GM10266 (cell line): Measurements from ENCODE around the gene PTBP1.

Source experiments
- DNase-seq: peaks from one replicate; pipeline ENCODE4 v3.0.0; 2012; ENCODE audit errors: extremely low spot score
- TF ChIP-seq, protein P1 (sequence below): IDR thresholded peaks from 2 replicates; pipeline ENCODE4 v1.5.1; 2012; ENCODE audit warnings: mild to moderate bottlenecking, low read depth; ENCODE audit not compliant: control insufficient read depth, insufficient read depth; ENCODE audit errors: missing control alignments

PTBP1 gene

DNA sequence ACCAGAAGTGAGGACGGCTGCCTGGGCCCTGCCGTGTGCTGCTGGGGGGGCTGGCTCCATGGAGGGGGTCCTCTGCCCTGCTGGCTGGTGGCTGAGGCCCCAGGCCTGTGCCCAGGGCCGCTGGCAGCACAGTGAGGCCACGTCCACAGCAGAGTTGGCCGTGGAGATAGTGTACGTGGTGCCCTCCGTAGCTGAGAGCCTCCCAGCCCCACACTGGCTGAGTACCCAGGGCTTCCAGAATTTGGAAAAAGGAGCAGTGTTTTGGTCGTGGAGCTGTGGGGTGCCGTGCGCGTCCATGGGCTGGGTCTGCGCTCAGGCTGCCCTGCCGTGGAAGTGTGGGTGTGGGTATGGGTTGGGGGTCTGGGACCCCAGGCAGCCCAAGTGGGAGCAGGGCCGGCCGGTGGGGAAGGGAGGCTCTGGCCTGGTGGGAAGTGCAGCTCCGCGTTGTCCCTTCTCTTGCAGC lies 5.9 kb downstream of the PTBP1 start:
- TF ChIP-seq, protein P1, sequence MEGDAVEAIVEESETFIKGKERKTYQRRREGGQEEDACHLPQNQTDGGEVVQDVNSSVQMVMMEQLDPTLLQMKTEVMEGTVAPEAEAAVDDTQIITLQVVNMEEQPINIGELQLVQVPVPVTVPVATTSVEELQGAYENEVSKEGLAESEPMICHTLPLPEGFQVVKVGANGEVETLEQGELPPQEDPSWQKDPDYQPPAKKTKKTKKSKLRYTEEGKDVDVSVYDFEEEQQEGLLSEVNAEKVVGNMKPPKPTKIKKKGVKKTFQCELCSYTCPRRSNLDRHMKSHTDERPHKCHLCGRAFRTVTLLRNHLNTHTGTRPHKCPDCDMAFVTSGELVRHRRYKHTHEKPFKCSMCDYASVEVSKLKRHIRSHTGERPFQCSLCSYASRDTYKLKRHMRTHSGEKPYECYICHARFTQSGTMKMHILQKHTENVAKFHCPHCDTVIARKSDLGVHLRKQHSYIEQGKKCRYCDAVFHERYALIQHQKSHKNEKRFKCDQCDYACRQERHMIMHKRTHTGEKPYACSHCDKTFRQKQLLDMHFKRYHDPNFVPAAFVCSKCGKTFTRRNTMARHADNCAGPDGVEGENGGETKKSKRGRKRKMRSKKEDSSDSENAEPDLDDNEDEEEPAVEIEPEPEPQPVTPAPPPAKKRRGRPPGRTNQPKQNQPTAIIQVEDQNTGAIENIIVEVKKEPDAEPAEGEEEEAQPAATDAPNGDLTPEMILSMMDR: no peak
- DNase-seq: no peak

DNA sequence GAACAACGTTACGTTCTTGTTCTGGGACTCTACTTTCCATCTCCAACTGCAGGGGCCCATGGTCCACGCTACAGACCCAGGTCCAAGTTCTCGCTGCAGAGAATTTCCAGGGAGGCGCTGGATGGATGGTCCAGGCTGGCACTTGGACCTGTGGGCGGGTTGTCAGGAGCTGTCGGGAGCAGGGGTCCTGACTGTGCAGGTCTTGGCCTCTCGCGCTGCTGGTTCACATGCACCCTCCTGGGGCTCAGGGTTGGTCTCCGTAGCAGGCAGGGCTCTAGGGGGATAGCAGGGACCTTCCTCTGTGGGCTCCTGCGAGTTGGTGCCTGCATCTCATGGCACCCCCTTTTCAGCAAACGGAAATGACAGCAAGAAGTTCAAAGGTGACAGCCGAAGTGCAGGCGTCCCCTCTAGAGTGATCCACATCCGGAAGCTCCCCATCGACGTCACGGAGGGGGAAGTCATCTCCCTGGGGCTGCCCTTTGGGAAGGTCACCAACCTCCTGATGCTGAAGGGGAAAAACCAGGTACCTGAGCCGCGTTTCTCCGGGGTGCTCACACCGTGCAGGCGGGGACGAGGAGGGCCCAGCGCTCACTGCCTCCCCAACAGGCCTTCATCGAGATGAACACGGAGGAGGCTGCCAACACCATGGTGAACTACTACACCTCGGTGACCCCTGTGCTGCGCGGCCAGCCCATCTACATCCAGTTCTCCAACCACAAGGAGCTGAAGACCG lies 6.6 kb downstream of the PTBP1 start:
- peak; percentile 50 for DNase-seq
- TF ChIP-seq, protein P1: no peak

DNA sequence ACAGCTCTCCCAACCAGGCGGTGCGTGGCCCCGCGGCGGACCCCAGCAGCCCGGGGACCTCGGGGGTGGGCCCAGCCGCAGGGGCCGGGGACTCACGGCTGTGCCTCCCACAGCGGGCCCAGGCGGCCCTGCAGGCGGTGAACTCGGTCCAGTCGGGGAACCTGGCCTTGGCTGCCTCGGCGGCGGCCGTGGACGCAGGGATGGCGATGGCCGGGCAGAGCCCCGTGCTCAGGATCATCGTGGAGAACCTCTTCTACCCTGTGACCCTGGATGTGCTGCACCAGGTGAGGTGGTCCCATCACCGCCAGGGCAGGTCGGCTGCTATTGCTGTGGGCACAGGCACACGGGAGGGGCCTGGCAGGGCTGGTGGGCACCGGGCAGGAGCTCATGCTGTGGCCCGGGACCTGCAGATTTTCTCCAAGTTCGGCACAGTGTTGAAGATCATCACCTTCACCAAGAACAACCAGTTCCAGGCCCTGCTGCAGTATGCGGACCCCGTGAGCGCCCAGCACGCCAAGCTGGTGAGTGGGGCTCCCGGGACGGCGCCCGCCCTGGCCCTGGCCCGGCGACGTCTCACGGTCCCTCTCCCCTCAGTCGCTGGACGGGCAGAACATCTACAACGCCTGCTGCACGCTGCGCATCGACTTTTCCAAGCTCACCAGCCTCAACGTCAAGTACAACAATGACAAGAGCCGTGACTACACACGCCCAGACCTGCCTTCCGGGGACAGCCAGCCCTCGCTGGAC lies 7.3 kb downstream of the PTBP1 start:
- peak; percentile 33 for DNase-seq
- TF ChIP-seq, protein P1: no peak

DNA sequence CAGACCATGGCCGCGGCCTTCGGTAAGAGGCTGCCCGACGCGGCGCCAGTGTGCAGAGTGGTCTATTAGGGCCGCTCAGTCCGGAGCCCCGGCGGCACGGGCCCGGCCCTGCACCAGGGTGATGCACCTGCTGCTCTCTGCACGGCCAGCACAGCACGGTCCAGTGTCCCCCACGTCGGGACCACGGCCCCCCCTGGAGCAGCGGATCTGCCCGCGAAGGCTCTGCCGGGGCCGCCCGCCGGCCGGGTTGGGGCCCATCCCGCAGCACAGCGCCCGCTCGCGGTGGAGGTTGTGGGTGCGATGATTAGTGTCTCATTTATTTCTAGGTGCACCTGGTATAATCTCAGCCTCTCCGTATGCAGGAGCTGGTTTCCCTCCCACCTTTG lies 7.9 kb downstream of the PTBP1 start:
- TF ChIP-seq, protein P1: no peak
- DNase-seq: peak; percentile 40

DNA sequence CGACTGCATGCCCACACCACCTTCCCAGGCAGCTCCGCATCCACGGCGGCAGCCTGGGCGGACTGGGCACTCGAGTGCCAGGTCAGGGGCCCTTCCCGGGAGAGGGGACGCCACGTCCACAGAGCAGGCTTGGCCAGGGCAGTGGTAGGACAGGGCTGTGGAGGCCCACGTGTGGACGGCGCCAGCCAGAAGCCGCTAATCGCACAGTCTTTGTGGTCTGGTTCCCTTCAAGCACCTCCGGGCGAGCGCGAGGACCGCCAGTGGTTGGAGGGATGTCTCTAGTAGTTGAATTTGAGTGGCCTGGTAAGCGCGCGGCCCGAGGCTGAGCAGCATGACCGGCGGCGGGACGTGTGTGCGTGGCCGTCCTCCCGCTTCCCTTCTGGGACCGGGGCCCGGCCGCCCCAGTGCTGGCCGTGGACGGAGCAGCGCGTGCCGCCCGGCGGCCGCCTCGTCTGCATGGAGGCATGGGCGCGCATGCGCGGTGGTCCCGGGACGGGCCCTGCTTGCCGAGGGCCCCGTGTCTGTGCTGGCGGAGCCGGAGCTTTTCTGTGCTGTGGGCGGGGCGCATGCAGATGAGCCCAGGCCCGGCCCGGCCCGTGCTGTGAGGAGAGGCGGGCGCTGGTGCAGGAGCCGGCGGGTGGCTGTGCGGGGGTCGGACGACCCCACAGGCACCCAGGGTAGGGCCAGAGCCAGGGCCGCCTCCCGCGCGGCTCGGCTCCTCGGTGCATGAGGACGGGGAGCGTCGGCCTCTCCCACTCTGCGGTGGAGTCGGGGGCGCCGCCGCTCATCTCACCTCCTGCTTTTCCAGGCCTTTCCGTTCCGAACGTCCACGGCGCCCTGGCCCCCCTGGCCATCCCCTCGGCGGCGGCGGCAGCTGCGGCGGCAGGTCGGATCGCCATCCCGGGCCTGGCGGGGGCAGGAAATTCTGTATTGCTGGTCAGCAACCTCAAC lies 8.6 kb downstream of the PTBP1 start:
- TF ChIP-seq, protein P1: no peak
- DNase-seq: peak; percentile 45

DNA sequence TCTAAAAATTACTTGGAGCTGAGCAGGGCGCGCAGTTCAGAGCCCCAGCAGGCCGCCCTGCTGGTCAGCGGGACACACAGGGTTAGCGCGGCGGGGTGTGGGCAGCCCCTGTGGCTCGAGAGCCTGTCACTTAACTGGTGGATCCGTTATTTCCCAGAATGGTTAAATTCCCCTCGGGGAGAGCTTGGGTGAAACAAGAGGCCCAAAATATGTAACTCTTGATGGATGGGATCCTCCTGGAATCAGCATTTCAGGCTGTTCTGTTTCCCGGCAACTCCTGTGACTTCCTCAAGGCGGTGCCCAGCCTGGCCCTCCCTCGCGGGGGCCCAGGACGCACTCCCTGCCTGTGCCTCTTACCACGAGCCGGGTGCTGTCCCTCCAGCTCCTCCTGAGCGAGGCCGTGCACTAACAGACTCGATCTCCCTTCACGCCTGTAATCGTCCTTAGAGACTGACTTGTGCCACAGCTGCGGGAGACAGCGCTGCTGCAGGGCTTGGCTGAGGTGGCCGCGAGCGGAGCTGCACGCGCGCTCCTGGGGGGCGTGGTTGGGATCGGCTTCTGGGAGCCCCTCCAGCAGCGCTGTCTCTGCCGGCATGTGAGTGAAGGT lies 9.7 kb downstream of the PTBP1 start:
- TF ChIP-seq, protein P1: no peak
- peak; percentile 56 for DNase-seq
